ENCODE data around the gene VPS37B. TPM values are rescaled to one million over a fixed set of nuclear protein-coding genes. Genes with fewer than 3 reads are reported as not detected.

Gene VPS37B
- total RNA-seq, 1 experiment from 2014 or later, result 12.3 TPM

DNA sequence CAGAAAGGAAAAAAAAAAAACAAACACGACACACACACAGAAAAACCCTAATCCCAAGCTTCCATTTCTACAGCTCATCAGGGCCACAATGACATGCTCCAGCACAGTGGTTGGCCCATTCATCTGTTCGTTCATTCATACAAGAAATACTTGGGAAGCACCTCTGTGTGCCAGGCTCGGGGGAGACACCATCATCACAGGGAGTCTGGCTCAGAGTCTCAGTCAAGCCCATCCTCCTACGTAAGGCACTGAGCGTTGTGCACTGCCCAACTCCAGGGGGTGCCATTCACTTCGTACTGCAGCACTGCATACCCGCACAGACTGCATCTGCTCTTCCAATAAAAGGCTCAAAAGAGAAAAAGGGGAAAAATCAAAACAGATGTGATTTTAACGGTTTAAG, 15.3 kb downstream of the VPS37B start:
- no peak overlapping the region for H3T11ph ChIP-seq (ENCODE audit: low read length)
- Mint-ChIP-seq H3K27me3 (ENCODE audit: low read depth) (peaks cover 98% of the 10 kb centered on the region), H3K27ac (no peak overlapping the region; a peak in 1 of 7 replicates), H3K4me1 (peaks cover 8 to 28% of the 10 kb centered on the region in 2 experiments), H3K36me3 (ENCODE audit: insufficient read depth in 1 of 3, low read depth in 3 of 3) (peaks cover 0 to 5% (median 2%) of the 10 kb centered on the region in 3 experiments; a peak in 1 of 7 replicates), H3K4me3 (no peak overlapping the region), H3K9me3 (no peaks in the 10 kb centered on the region)
- H3K14ac ChIP-seq (ENCODE audit: insufficient read depth, low read length), result no peak overlapping the region
- H3K9me3 ChIP-seq (ENCODE audit: control insufficient read depth, low read depth, low read length), result no peaks in the 10 kb centered on the region
- no peak for DNase-seq
- no peak overlapping the region for H2AK5ac ChIP-seq (ENCODE audit: insufficient read length, low read length)
- H4K20me1 ChIP-seq (ENCODE audit: control insufficient read depth, insufficient read depth, insufficient read length), result no peaks in the 10 kb centered on the region
- no peak overlapping the region for H3K27ac ChIP-seq (ENCODE audit: insufficient read length, low read depth, low read length)
- no peak overlapping the region for H2BK120ac ChIP-seq (ENCODE audit: low read depth, low read length, poor library complexity, severe bottlenecking)
- H3K23me2 ChIP-seq (ENCODE audit: insufficient read length, low read depth, low read length, poor library complexity, severe bottlenecking), result no peaks in the 10 kb centered on the region
- no peaks in the 10 kb centered on the region for H3K79me1 ChIP-seq (ENCODE audit: insufficient read depth, low read depth, low read length, poor library complexity, severe bottlenecking)
- no peak overlapping the region for H4K8ac ChIP-seq (replicated peaks; ENCODE audit: insufficient read length, low read depth, low read length)
- H3K23ac ChIP-seq (ENCODE audit: insufficient read length, low read depth, low read length), result no peak overlapping the region
- no peak overlapping the region for H3K18ac ChIP-seq (ENCODE audit: insufficient read length, low read depth, low read length)
- H3K4me1 ChIP-seq (ENCODE audit: insufficient read depth, low read length), result no peaks in the 10 kb centered on the region
- 0 out of 2 replicates have a peak, but pooled peaks cover 2% of the 10 kb centered on the region for H3K79me2 ChIP-seq (ENCODE audit: insufficient read depth, low read length)
- no peak overlapping the region for H3K9ac ChIP-seq (ENCODE audit: extremely low read depth, insufficient read length, low read length)
- no peak overlapping the region for H3K4ac ChIP-seq (ENCODE audit: low read depth, low read length)
- H3K4me2 ChIP-seq (ENCODE audit: insufficient read depth, insufficient read length, low read length), result no peak overlapping the region
- no peak overlapping the region for H2BK15ac ChIP-seq (ENCODE audit: low read depth, low read length)
- H3K56ac ChIP-seq (ENCODE audit: insufficient read length, low read depth, low read length), result no peak overlapping the region
- H2BK5ac ChIP-seq (ENCODE audit: insufficient read length, low read length), result no peak overlapping the region
- H4K5ac ChIP-seq (ENCODE audit: insufficient read length, low read depth, low read length), result no peak overlapping the region
- WGBS (ENCODE audit: extremely low coverage, insufficient read length, low lambda C conversion rate), result no CpG with 5 or more reads among the region's 8 CpGs
- no peak overlapping the region for H2AFZ ChIP-seq (ENCODE audit: low read length)
- no peak overlapping the region for H4K91ac ChIP-seq (ENCODE audit: insufficient read length, low read depth, low read length)
- TF ChIP-seq, protein P1, sequence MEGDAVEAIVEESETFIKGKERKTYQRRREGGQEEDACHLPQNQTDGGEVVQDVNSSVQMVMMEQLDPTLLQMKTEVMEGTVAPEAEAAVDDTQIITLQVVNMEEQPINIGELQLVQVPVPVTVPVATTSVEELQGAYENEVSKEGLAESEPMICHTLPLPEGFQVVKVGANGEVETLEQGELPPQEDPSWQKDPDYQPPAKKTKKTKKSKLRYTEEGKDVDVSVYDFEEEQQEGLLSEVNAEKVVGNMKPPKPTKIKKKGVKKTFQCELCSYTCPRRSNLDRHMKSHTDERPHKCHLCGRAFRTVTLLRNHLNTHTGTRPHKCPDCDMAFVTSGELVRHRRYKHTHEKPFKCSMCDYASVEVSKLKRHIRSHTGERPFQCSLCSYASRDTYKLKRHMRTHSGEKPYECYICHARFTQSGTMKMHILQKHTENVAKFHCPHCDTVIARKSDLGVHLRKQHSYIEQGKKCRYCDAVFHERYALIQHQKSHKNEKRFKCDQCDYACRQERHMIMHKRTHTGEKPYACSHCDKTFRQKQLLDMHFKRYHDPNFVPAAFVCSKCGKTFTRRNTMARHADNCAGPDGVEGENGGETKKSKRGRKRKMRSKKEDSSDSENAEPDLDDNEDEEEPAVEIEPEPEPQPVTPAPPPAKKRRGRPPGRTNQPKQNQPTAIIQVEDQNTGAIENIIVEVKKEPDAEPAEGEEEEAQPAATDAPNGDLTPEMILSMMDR (conservative IDR thresholded peaks at IDR 0.05), result peak; percentile 56
- peaks cover 29% of the 10 kb centered on the region for H3K27me3 ChIP-seq (ENCODE audit: insufficient read depth, low read length)
- no peak overlapping the region for H2BK20ac ChIP-seq (ENCODE audit: low read depth, low read length, poor library complexity, severe bottlenecking)
- H2BK12ac ChIP-seq (ENCODE audit: insufficient read length, low read depth, low read length), result no peak overlapping the region
